Right kidney (tissue), 9 donors: ENCODE data around the gene CBX5.
"Not testable (repeated sequence)": the region's sequence is repeated elsewhere in the genome, so short reads cannot be mapped to it uniquely, and the experiment has no call there.

Source experiments
- DNase-seq: peaks from one replicate; pipeline ENCODE4 v3.0.0-alpha.2; 2016
- long read RNA-seq, 8 donors: transcript quantifications; one replicate each; lab custom pipeline, GENCODE V29; 2026

CBX5 gene
- long read RNA-seq, donor 1, full-length matches to known transcripts, result 16 of 38 reads
- long read RNA-seq, donor 1, partial matches to known transcripts, result 22 of 38 reads
- long read RNA-seq, donor 1, other reads (novel, unspliced or antisense), result 0 of 38 reads
- long read RNA-seq, donor 2, full-length matches to known transcripts, result 5 of 15 reads
- long read RNA-seq, donor 2, partial matches to known transcripts, result 10 of 15 reads
- long read RNA-seq, donor 2, other reads (novel, unspliced or antisense), result 0 of 15 reads
- long read RNA-seq, donor 3, full-length matches to known transcripts, result 13 of 119 reads
- long read RNA-seq, donor 3, partial matches to known transcripts, result 106 of 119 reads
- long read RNA-seq, donor 3, other reads (novel, unspliced or antisense), result 0 of 119 reads
- long read RNA-seq, donor 4, full-length matches to known transcripts, result 21 of 3,344 reads
- long read RNA-seq, donor 4, partial matches to known transcripts, result 2,157 of 3,344 reads
- long read RNA-seq, donor 4, other reads (novel, unspliced or antisense), result 1,166 of 3,344 reads
- long read RNA-seq, donor 5, full-length matches to known transcripts, result 13 of 3,761 reads
- long read RNA-seq, donor 5, partial matches to known transcripts, result 1,789 of 3,761 reads
- long read RNA-seq, donor 5, other reads (novel, unspliced or antisense), result 1,959 of 3,761 reads
- long read RNA-seq, donor 6, full-length matches to known transcripts, result 25 of 1,806 reads
- long read RNA-seq, donor 6, partial matches to known transcripts, result 1,574 of 1,806 reads
- long read RNA-seq, donor 6, other reads (novel, unspliced or antisense), result 207 of 1,806 reads
- long read RNA-seq, donor 7, full-length matches to known transcripts, result 39 of 99 reads
- long read RNA-seq, donor 7, partial matches to known transcripts, result 60 of 99 reads
- long read RNA-seq, donor 7, other reads (novel, unspliced or antisense), result 0 of 99 reads
- long read RNA-seq, donor 8, full-length matches to known transcripts, result 23 of 2,690 reads
- long read RNA-seq, donor 8, partial matches to known transcripts, result 1,386 of 2,690 reads
- long read RNA-seq, donor 8, other reads (novel, unspliced or antisense), result 1,281 of 2,690 reads

GRCh38 chr12:54279632-54280467, at the start of gene CBX5:
TSS of gene CBX5 (minus strand) at chr12:54280122. CDS start at chr12:54257650, 22,472 bp downstream.
- peak; percentile 100 for DNase-seq

- DNase-seq, result no peak
Observed at GRCh38 chr12:54328595-54329337, 48.8 kb upstream of the CBX5 start.

- DNase-seq, result peak; percentile 52
Observed at GRCh38 chr12:54325442-54326109, 45.7 kb upstream of the CBX5 start.

- peak; percentile 94 for DNase-seq
Observed at GRCh38 chr12:54324617-54325441, 44.9 kb upstream of the CBX5 start, which contains the start of gene COPZ1. TSS of gene COPZ1 (plus strand) at chr12:54325131. CDS start at chr12:54325164, 33 bp downstream.

- DNase-seq, result no peak
Observed at GRCh38 chr12:54321363-54321762, 41.4 kb upstream of the CBX5 start.

GRCh38 chr12:54312309-54312708, 32.4 kb upstream of the CBX5 start:
- not testable (repeated sequence) for DNase-seq

- DNase-seq, result no peak
Observed at GRCh38 chr12:54311051-54311450, 31.1 kb upstream of the CBX5 start.

GRCh38 chr12:54306925-54307741, 27.2 kb upstream of the CBX5 start:
- no peak for DNase-seq

- no peak for DNase-seq
Observed at GRCh38 chr12:54304187-54304810, 24.4 kb upstream of the CBX5 start.

GRCh38 chr12:54303640-54304039, 23.7 kb upstream of the CBX5 start:
- no peak for DNase-seq

GRCh38 chr12:54301428-54302048, 21.6 kb upstream of the CBX5 start:
- DNase-seq, result no peak

GRCh38 chr12:54300732-54301427, 21.0 kb upstream of the CBX5 start, which contains the start of gene NFE2:
TSS of gene NFE2 (minus strand) at chr12:54301015. CDS start at chr12:54295248, 5,767 bp downstream.
- peak; percentile 69 for DNase-seq

GRCh38 chr12:54300225-54300731, 20.4 kb upstream of the CBX5 start:
- DNase-seq, result no peak

- DNase-seq, result no peak
Observed at GRCh38 chr12:54299515-54300224, 19.7 kb upstream of the CBX5 start.

- no peak for DNase-seq
Observed at GRCh38 chr12:54298904-54299303, 19.0 kb upstream of the CBX5 start.
